Measurements from ENCODE around the gene REN. TPM values are rescaled to one million over a fixed set of nuclear protein-coding genes. Genes with fewer than 3 reads are reported as not detected.
A peak's percentile ranks its signal among the peaks of the same experiment; 100 is the strongest.

Gene REN
- total and polyA plus RNA-seq, 11 donors = not detected

DNA sequence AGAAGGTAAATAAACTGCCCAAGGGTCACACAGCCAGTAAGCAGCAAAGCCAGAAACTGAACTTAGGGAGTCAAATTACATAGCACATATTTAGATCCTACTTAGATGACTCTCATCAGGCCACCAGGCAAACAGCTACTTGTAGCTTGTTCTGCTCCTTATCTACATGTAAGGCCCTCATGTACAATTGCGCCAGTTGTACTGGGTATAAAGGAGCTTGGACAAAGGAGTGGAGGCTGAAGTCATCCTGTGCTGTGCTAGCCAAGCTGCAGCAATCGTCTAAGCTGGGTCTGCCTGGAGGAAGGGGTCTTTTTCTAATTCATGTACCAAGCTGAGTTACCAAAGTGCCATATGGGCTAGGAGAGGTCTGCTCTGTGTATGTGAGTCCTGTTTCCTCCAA lies 27.0 kb downstream of the REN start:
- Histone ChIP-seq H3K27ac (no peak overlapping the region), H3K4me1 (no peaks in the 10 kb centered on the region), H3K9me3 (no peaks in the 10 kb centered on the region), H3K27me3 (no peaks in the 10 kb centered on the region), H3K36me3 (peaks cover 0 to 18% (median 0%) of the 10 kb centered on the region in 9 donors), H3K4me3 (no peak overlapping the region)
- intact Hi-C loops (cut with DNase I) = no loop called here
- TF ChIP-seq POLR2A (IDR thresholded peaks at IDR 0.05) (no peak), CTCF (IDR thresholded peaks at IDR 0.05) (no peak)
- DNase-seq (no peak), ATAC-seq (no peak)
- WGBS, 4 donors = 85 to 100% (median 89%) methylated on average over 2 of the region's 2 CpGs

DNA sequence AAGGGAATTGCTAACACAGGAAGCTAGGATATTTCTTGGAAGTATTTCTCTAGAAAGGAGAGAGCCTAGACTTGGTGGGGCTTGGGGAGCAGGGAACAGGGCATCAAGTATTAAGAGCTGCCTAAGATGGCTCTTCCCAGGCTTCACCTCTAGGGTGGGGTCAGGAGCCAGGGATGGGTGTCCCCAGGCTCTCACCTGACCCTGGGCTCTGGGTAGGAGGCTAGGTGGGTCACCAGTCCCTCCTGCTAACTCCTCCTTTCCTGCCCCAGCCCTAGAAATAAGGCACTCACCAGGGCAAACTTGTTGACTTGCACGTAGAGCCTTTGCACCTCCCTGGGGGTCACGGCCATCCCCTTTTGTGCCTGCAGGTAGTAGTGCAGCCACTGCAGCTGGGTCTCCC lies 29.3 kb downstream of the REN start:
- H3K4me3 ChIP-seq = no peak overlapping the region
- H3K4me1 ChIP-seq = no peaks in the 10 kb centered on the region
- no peak for ATAC-seq
- 59 to 100% (median 72%) methylated on average over 1 to 2 of the region's 2 CpGs for WGBS, 4 donors
- H3K27ac ChIP-seq = no peak overlapping the region
- no peaks in the 10 kb centered on the region for H3K9me3 ChIP-seq
- H3K27me3 ChIP-seq = no peaks in the 10 kb centered on the region
- intact Hi-C loops (cut with DNase I) = no loop called here
- DNase-seq = no peak
- H3K36me3 ChIP-seq = peaks cover 0 to 17% (median 0%) of the 10 kb centered on the region in 9 donors
- TF ChIP-seq POLR2A (IDR thresholded peaks at IDR 0.05) = no peak
- no peak for TF ChIP-seq CTCF (IDR thresholded peaks at IDR 0.05)

- ATAC-seq = no peak
- peak in 1 of 5 donors; percentile 12 for DNase-seq
- WGBS, 4 donors = 76 to 91% (median 82%) methylated on average over 11 of the region's 11 CpGs
- Histone ChIP-seq H3K4me1 (peaks cover 0 to 15% (median 5%) of the 10 kb centered on the region in 12 donors), H3K27me3 (no peaks in the 10 kb centered on the region), H3K4me3 (no peak overlapping the region), H3K36me3 (peaks cover 0 to 12% (median 0%) of the 10 kb centered on the region in 9 donors), H3K27ac (no peak overlapping the region), H3K9me3 (no peaks in the 10 kb centered on the region)
- TF ChIP-seq CTCF (IDR thresholded peaks at IDR 0.05) = no peak
- no peak for TF ChIP-seq POLR2A (IDR thresholded peaks at IDR 0.05)
- intact Hi-C loops (cut with DNase I) = loop anchor here in 1 of 10 donors (5.0 kb wide), 1 partner anchor 57 kb away; no protein-coding TSS in a partner anchor
These were observed 32.0 kb downstream of the REN start for GRCh38 chr1:204134103-204134502.

DNA sequence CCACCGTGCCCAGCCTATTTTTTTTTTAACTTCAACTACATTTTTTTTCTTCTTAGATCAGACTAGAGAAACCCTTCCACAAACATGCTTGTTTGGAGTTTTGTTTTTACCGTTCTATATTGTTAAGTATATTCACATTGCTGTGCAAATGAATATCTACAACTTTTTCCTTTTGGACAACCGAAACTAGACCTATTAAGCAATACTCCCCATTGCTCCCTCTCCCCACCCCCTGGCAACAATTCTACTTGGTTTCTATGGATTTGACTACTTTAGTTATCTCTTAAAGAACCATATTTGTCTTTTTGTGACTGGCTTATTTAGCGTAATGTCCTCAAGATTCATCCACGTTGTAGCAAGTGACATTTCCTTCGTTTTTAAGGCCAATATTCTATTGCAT lies 33.4 kb downstream of the REN start:
- peaks cover 0 to 27% (median 11%) of the 10 kb centered on the region in 12 donors for H3K4me1 ChIP-seq
- whole genome bisulfite sequencing, 4 donors = 82 to 85% (median 84%) methylated on average over 6 of the region's 6 CpGs
- intact Hi-C loops (cut with DNase I) = loop anchor here in 1 of 10 donors (5.0 kb wide), 1 partner anchor 55 kb away; no protein-coding TSS in a partner anchor
- H3K4me3 ChIP-seq = no peak overlapping the region
- H3K27ac ChIP-seq = no peak overlapping the region
- ATAC-seq (no peak), DNase-seq (no peak)
- no peaks in the 10 kb centered on the region for H3K9me3 ChIP-seq
- TF ChIP-seq POLR2A (IDR thresholded peaks at IDR 0.05) (no peak), CTCF (IDR thresholded peaks at IDR 0.05) (no peak)
- peaks cover 0 to 7% (median 0%) of the 10 kb centered on the region in 9 donors for H3K36me3 ChIP-seq
- no peaks in the 10 kb centered on the region for H3K27me3 ChIP-seq

Measured in heart left ventricle (tissue), 16 donors.